Measurements from ENCODE around the gene MAOA.
"Not testable (repeated sequence)": the region's sequence is repeated elsewhere in the genome, so short reads cannot be mapped to it uniquely, and the experiment has no call there.

Gene MAOA

DNA sequence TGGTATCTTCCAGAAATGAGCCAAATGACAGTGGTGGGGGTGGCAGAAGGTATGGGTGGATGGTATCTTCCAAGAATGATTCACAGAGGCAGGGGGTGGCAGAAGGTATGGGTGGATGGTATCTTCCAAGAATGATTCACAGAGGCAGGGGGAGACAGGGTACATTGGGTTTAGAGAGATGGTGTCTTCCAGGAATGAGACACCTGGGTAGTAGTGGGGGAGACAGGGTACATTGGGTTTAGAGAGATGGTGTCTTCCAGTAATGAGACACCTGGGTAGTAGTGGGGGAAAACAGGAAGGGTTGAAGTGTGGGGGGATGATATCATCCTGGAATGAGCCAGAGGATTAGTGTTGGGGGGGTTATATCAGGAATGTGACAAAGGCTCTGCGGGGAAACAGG is 62.0 kb downstream of the MAOA start:
- Histone ChIP-seq H3K4me1 (no peaks in the 10 kb centered on the region), H3K9me3 (peaks cover 0 to 17% (median 10%) of the 10 kb centered on the region in 3 donors), H3K27me3 (no peaks in the 10 kb centered on the region), H3K27ac (no peak overlapping the region), H3K36me3 (peaks cover 25 to 34% (median 27%) of the 10 kb centered on the region in 3 donors), H3K4me3 (no peak overlapping the region)
- intact Hi-C loops (cut with DNase I; ENCODE audit: low total_unique reads): no loop called here
- DNase-seq: no peak
- TF ChIP-seq, protein P1, sequence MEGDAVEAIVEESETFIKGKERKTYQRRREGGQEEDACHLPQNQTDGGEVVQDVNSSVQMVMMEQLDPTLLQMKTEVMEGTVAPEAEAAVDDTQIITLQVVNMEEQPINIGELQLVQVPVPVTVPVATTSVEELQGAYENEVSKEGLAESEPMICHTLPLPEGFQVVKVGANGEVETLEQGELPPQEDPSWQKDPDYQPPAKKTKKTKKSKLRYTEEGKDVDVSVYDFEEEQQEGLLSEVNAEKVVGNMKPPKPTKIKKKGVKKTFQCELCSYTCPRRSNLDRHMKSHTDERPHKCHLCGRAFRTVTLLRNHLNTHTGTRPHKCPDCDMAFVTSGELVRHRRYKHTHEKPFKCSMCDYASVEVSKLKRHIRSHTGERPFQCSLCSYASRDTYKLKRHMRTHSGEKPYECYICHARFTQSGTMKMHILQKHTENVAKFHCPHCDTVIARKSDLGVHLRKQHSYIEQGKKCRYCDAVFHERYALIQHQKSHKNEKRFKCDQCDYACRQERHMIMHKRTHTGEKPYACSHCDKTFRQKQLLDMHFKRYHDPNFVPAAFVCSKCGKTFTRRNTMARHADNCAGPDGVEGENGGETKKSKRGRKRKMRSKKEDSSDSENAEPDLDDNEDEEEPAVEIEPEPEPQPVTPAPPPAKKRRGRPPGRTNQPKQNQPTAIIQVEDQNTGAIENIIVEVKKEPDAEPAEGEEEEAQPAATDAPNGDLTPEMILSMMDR (IDR thresholded peaks at IDR 0.05): no peak

DNA sequence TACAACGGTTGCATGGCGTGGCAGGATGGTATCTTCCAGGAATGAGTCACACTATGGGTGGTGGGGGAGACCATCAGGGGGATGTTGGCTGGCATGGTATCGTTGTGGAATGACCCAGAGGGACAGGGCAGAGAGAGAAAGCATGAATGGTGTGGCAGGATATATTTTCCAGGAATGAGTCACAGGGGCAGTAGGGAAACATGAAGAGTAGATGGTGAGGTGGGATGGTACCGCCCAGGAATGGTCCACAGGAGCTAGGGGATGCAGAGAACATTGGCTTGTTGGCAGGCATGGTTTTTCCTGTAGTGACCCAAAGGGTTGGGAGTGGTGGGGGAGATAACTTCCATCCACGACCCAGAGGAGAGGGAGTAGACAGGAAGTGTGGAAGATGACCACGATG is 62.4 kb downstream of the MAOA start:
- no peaks in the 10 kb centered on the region for H3K27me3 ChIP-seq
- TF ChIP-seq, protein P1 (IDR thresholded peaks at IDR 0.05): no peak
- H3K36me3 ChIP-seq: peaks cover 21 to 34% (median 23%) of the 10 kb centered on the region in 3 donors
- intact Hi-C loops (cut with DNase I; ENCODE audit: low total_unique reads): no loop called here
- no peak overlapping the region for H3K27ac ChIP-seq
- no peaks in the 10 kb centered on the region for H3K4me1 ChIP-seq
- H3K4me3 ChIP-seq: no peak overlapping the region
- no peak for DNase-seq
- peaks cover 0 to 17% (median 10%) of the 10 kb centered on the region in 3 donors for H3K9me3 ChIP-seq

DNA sequence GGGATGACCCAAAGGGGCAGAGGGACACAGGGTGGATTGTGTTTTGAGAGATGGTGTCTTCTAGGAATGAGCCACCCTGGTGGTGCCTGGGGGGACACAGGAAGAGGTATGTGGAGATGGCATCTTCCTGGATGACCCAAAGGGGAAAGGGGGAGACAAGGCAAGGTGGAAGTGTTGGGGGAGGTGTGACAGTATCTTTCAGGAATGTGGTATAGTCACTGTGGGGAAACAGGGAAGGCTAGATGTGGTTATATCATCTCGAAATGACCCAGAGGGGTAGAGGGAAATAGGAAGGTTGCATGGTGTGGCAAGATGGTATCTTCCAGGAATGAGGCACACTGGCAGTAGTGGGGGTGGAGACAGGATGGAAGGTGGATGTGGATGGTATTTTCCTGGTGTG is 62.9 kb downstream of the MAOA start:
- peaks cover 0 to 17% (median 10%) of the 10 kb centered on the region in 3 donors for H3K9me3 ChIP-seq
- no peak for DNase-seq
- TF ChIP-seq, protein P1 (IDR thresholded peaks at IDR 0.05): no peak
- H3K27ac ChIP-seq: no peak overlapping the region
- no peaks in the 10 kb centered on the region for H3K27me3 ChIP-seq
- intact Hi-C loops (cut with DNase I; ENCODE audit: low total_unique reads): no loop called here
- no peaks in the 10 kb centered on the region for H3K4me1 ChIP-seq
- H3K4me3 ChIP-seq: no peak overlapping the region
- peaks cover 21 to 34% (median 23%) of the 10 kb centered on the region in 3 donors for H3K36me3 ChIP-seq

DNA sequence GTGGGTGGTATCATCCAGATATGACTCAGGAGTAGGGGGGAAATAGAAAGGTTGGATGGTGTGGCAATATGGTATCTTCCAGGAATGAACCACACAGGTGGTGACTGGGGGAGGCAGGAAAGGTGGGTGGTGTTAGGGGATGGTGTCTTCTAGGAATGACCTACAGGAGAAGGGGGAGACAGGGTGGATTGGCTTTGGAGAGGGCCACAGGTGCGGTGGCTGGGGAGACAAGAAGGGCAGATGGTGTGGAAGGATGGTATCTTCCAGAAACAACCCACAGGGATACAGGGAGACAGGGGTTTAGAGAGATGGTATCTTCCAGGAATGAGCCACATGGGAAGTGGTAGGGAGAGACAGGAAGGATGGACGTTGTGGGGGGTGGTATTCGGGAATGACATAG is 64.0 kb downstream of the MAOA start:
- TF ChIP-seq, protein P1 (IDR thresholded peaks at IDR 0.05): no peak
- intact Hi-C loops (cut with DNase I; ENCODE audit: low total_unique reads): no loop called here
- no peak for DNase-seq
- no peaks in the 10 kb centered on the region for H3K27me3 ChIP-seq
- H3K4me1 ChIP-seq: no peaks in the 10 kb centered on the region
- H3K36me3 ChIP-seq: peaks cover 18 to 34% (median 21%) of the 10 kb centered on the region in 3 donors
- no peak overlapping the region for H3K27ac ChIP-seq
- no peak overlapping the region for H3K4me3 ChIP-seq
- H3K9me3 ChIP-seq: peaks cover 0 to 17% (median 10%) of the 10 kb centered on the region in 3 donors

DNA sequence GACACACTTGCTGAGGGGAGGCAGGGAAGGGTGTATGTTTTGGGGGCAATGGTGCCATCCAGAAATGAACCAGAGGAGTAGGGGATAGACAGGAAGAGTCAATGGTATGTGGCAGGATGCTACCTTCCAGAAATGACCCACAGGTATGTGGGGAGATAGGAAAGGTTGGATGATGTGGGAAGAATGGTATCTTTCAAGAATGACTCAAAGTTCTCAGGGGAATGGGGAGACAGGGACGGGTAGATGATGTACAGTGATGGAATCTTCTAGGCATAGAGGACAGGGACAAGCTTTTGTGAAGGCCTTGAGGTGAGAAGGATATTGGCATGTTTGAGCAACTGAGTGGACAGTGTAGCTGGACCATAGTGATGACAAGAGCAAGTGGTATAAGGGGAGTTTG is 64.9 kb downstream of the MAOA start:
- Histone ChIP-seq H3K4me3 (no peak overlapping the region), H3K36me3 (peaks cover 18 to 34% (median 21%) of the 10 kb centered on the region in 3 donors), H3K4me1 (no peaks in the 10 kb centered on the region), H3K9me3 (peaks cover 0 to 17% (median 10%) of the 10 kb centered on the region in 3 donors), H3K27ac (no peak overlapping the region), H3K27me3 (no peaks in the 10 kb centered on the region)
- no peak for DNase-seq
- TF ChIP-seq, protein P1 (IDR thresholded peaks at IDR 0.05): no peak
- intact Hi-C loops (cut with DNase I; ENCODE audit: low total_unique reads): no loop called here

DNA sequence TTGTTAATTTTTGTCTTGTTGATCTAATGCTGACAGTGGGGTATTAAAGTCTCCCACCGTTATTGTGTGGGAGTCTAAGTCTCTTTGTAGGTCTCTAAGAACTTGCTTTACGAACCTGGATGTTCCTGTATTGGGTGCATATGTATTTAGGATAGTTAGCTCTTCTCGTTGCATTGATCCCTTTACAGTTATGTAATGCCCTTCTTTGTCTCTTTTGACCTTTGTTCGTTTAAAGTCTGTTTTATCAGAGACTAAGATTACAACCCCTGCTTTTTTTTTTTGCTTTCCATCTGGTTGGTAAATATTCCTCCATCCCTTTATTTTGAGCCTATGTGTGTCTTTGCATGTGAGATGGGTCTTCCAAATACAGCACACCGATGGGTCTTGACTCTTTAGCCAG is 69.1 kb downstream of the MAOA start:
- peaks cover 0 to 17% (median 9%) of the 10 kb centered on the region in 3 donors for H3K9me3 ChIP-seq
- DNase-seq; H3K4me1 ChIP-seq; H3K27ac ChIP-seq; intact Hi-C loops (cut with DNase I; ENCODE audit: low total_unique reads); H3K27me3 ChIP-seq; H3K4me3 ChIP-seq: not testable (repeated sequence)
- peaks cover 7 to 25% (median 13%) of the 10 kb centered on the region in 3 donors for H3K36me3 ChIP-seq

DNA sequence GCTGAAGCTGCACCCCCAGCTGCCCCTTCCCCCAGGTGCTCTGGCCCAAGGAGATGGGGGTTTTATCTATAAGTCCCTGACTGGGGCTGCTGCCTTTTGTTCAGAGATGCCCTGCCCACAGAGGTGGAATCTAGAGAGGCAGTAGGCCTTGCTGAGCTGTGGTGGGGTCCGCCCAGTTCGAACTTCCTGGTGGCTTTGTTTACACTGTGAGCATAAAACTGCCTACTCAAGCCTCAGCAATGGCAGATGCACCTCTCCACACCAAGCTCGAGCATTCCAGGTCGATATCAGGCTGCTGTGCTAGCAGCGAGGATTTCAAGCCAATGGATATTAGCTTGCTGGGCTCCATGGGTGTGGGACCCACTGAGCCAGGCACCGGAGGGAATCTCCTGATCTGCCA is 71.2 kb downstream of the MAOA start:
- H3K9me3 ChIP-seq; H3K27ac ChIP-seq; H3K4me3 ChIP-seq; DNase-seq; H3K27me3 ChIP-seq; H3K4me1 ChIP-seq; intact Hi-C loops (cut with DNase I; ENCODE audit: low total_unique reads): not testable (repeated sequence)
- H3K36me3 ChIP-seq: peaks cover 7 to 23% (median 9%) of the 10 kb centered on the region in 3 donors

Measured in tibial artery (tissue), 4 donors.